ENCODE data around the gene AFF3. TPM values are rescaled to one million over a fixed set of nuclear protein-coding genes. Genes with fewer than 3 reads are reported as not detected.

AFF3 gene
- total and polyA plus RNA-seq, 2 of the 13 experiments (the other 11 are each of a cell fraction or from before 2014, with no cell fraction given): not detected

DNA sequence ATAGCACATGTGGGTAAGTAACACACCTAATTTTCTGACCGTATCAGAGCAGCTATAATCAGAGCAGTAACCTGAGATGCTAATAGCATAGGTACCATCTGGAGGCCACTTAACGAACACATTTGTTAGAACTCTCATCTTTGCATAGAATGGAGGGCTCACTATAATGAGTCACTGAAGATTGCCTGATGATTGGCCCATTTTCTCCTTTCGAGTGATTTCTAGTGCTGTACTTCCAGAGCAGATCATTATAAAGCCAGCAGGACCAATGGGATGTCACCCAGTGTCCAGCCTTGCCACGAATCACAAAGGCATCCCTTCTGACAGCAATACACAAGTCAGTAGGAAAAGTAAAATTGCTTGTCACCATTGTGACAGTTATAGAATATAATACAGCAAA is 570.9 kb downstream of the AFF3 start:
- Histone ChIP-seq H3K9ac (ENCODE audit: insufficient read depth, low read depth, low read length) (no peak overlapping the region), H3K9me3 (ENCODE audit: low read length) (no peaks in the 10 kb centered on the region), H3K79me2 (ENCODE audit: insufficient read depth, low read length) (no peaks in the 10 kb centered on the region), H2AFZ (ENCODE audit: low read length) (no peak overlapping the region), H3K27me3 (ENCODE audit: control insufficient read depth in 1 of 2, insufficient read depth in 2 of 2, low read length in 2 of 2) (peaks cover 0 to 21% of the 10 kb centered on the region in 2 experiments; a peak in 3 of 5 replicates), H3K4me2 (ENCODE audit: low read depth, low read length) (no peak overlapping the region), H3K4me1 (ENCODE audit: insufficient read depth, low read length) (0 out of 2 replicates have a peak, but pooled peaks cover 5% of the 10 kb centered on the region), H4K20me1 (ENCODE audit: insufficient read depth, low read length) (no peaks in the 10 kb centered on the region), H3K27ac (ENCODE audit: extremely low read length, insufficient read depth, low read length) (no peak overlapping the region), H3K36me3 (replicated peaks in 1 of 2; ENCODE audit: control insufficient read depth in 1 of 2, insufficient read depth in 2 of 2, low read length in 2 of 2) (no peaks in the 10 kb centered on the region), H3K4me3 (replicated peaks in 1 of 3; ENCODE audit: insufficient read depth in 1 of 3, low read depth in 2 of 3, low read length in 3 of 3) (no peak overlapping the region)
- in situ Hi-C loops (cut with HindIII; ENCODE audit: extremely low pct_ligation_motif_present, low pct_unique_long_range_greater_than_20kb): loop anchor here (25.0 kb wide), 1 partner anchor 816 kb away; no protein-coding TSS in a partner anchor
- ChIA-PET POLR2A (no interaction called here), CTCF (ENCODE audit: low intra/inter-chr PET ratio, low total read pairs) (no interaction called here)
- DNase-seq (ENCODE audit: low spot score) (no peak), FAIRE-seq (no peak), ATAC-seq (no peak)
- intact Hi-C loops (cut with micrococcal nuclease; ENCODE audit: unreplicated experiment): no loop called here
- TF ChIP-seq GATAD2A (CRISPR knock-in tag; IDR thresholded peaks at IDR 0.05) (no peak), BCL3 (CRISPR knock-in tag; IDR thresholded peaks at IDR 0.05) (no peak), FOXO1 (CRISPR knock-in tag; IDR thresholded peaks at IDR 0.05) (no peak), RFXAP (CRISPR knock-in tag; IDR thresholded peaks at IDR 0.05; ENCODE audit: borderline replicate concordance) (no peak), ATM (IDR thresholded peaks at IDR 0.05; ENCODE audit: borderline replicate concordance) (no peak), ZBTB3 (CRISPR knock-in tag; IDR thresholded peaks at IDR 0.05; ENCODE audit: borderline replicate concordance, low read depth) (no peak)
- TF ChIP-seq, protein P1, sequence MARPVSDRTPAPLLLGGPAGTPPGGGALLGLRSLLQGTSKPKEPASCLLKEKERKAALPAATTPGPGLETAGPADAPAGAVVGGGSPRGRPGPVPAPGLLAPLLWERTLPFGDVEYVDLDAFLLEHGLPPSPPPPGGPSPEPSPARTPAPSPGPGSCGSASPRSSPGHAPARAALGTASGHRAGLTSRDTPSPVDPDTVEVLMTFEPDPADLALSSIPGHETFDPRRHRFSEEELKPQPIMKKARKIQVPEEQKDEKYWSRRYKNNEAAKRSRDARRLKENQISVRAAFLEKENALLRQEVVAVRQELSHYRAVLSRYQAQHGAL (CRISPR knock-in tag; IDR thresholded peaks at IDR 0.05; ENCODE audit: not compliant biosample characterization): no peak
- no TSS peak for BruUV-seq (replicated peaks)
- 10% methylated on average over 4 of the region's 4 CpGs for WGBS (ENCODE audit: low lambda C conversion rate)

Data from HepG2 (cell line).